H1 (cell line): ENCODE measurements around the gene DNAJB6. TPM values are rescaled to one million over a fixed set of nuclear protein-coding genes. Genes with fewer than 3 reads are reported as not detected.

Experiments used
- CTCF ChIA-PET: fragments of 300-600 bp; sonication (Branson Sonifier 250); formaldehyde crosslinking; loops from one replicate; lab custom pipeline; 2021; ENCODE audit not compliant: partially characterized antibody; lab: Charles Lee
- POLR2A ChIA-PET: fragments of 300-600 bp; sonication (Branson Sonifier 250); formaldehyde crosslinking; loops from one replicate; lab custom pipeline; 2021; ENCODE audit warnings: inconsistent platforms; ENCODE audit not compliant: partially characterized antibody; lab: Charles Lee
- DNase-seq, 2 experiments: peaks; one replicate each; pipeline versions ENCODE4 v3.0.0 to v3.0.0-alpha.2; 2010 to 2022; ENCODE audit warnings: low spot score in 2 of 2, low read depth in 1 of 2, mixed read lengths in 1 of 2
- FAIRE-seq: peaks from 2 replicates; lab custom pipeline; 2011; peaks lifted over from hg19 to GRCh38; lab: Jason Lieb, UNC
- H2AFZ ChIP-seq: 2 replicates; pipeline ENCODE4 v1.8.1; 2012; ENCODE audit warnings: low read length, inconsistent platforms
- H2AK5ac ChIP-seq: 2 replicates; pipeline ENCODE4 v1.6.1; 2013; ENCODE audit warnings: low read depth, low read length
- H2BK120ac ChIP-seq: replicated peaks from 2 replicates; pipeline ENCODE3; 2013; ENCODE audit warnings: low read depth, low read length, inconsistent platforms
- H2BK12ac ChIP-seq: 2 replicates; pipeline ENCODE4 v1.6.1; 2013; ENCODE audit warnings: low read depth, low read length
- H2BK15ac ChIP-seq: 2 replicates; pipeline ENCODE4 v1.6.1; 2013; ENCODE audit warnings: low read length
- H2BK20ac ChIP-seq: 2 replicates; pipeline ENCODE4 v1.6.1; 2013; ENCODE audit warnings: low read length
- H2BK5ac ChIP-seq: 2 replicates; pipeline ENCODE4 v1.6.1; 2013; ENCODE audit warnings: low read depth, low read length
- H3K14ac ChIP-seq: 2 replicates; pipeline ENCODE4 v1.6.1; 2013; ENCODE audit warnings: inconsistent platforms; ENCODE audit not compliant: insufficient read length
- H3K18ac ChIP-seq: 2 replicates; pipeline ENCODE4 v1.6.1; 2013; ENCODE audit warnings: low read length; ENCODE audit errors: extremely low read depth
- H3K23ac ChIP-seq: 2 replicates; pipeline ENCODE4 v1.6.1; 2013; ENCODE audit warnings: inconsistent platforms; ENCODE audit not compliant: insufficient read length
- H3K23me2 ChIP-seq: 2 replicates; pipeline ENCODE4 v1.6.1; 2013; ENCODE audit warnings: low read depth, low read length
- H3K27ac ChIP-seq: 2 replicates; pipeline ENCODE4 v1.6.1; 2011; ENCODE audit warnings: low read depth, low read length, inconsistent platforms
- H3K27me3 ChIP-seq, 4 experiments: replicated peaks in 1 of 4; 1 replicate in 1 of 4; 2 replicates in 3 of 4; pipeline versions ENCODE4 v1.6.1 to v1.8.1; 2011 to 2013; ENCODE audit warnings: low read length in 3 of 4, mild to moderate bottlenecking in 3 of 4, inconsistent platforms in 2 of 4, mixed read lengths in 2 of 4, moderate library complexity in 1 of 4; ENCODE audit not compliant: control insufficient read depth in 3 of 4, insufficient read depth in 3 of 4; ENCODE audit errors: extremely low read depth in 1 of 4
- H3K36me3 ChIP-seq, 4 experiments: 2 replicates each; pipeline versions ENCODE4 v1.6.1 to v1.8.1; 2011 to 2013; ENCODE audit warnings: mild to moderate bottlenecking in 4 of 4, low read length in 3 of 4, moderate library complexity in 2 of 4, control low read depth in 1 of 4, inconsistent platforms in 1 of 4; ENCODE audit not compliant: insufficient read depth in 4 of 4, control insufficient read depth in 2 of 4
- H3K4ac ChIP-seq: replicated peaks from 2 replicates; pipeline ENCODE3; 2013; ENCODE audit warnings: low read length, low read depth, mixed read lengths, inconsistent platforms; ENCODE audit not compliant: insufficient read length
- H3K4me1 ChIP-seq, 4 experiments: replicated peaks in 1 of 4; 1 replicate in 1 of 4; 2 replicates in 3 of 4; pipeline versions ENCODE4 v1.6.1 to v1.8.1; 2011 to 2013; ENCODE audit warnings: low read length in 3 of 4, inconsistent platforms in 2 of 4, mixed read lengths in 1 of 4; ENCODE audit not compliant: insufficient read depth in 4 of 4, control insufficient read depth in 3 of 4
- H3K4me2 ChIP-seq, 2 experiments: 2 replicates each; pipeline versions ENCODE4 v1.6.1 to v1.8.1; 2011 to 2013; ENCODE audit warnings: low read depth in 2 of 2, low read length in 2 of 2, control low read depth in 1 of 2, inconsistent platforms in 1 of 2, mild to moderate bottlenecking in 1 of 2; ENCODE audit not compliant: insufficient read depth in 1 of 2
- H3K4me3 ChIP-seq, 4 experiments: fragments of 200-600, 300-600 bp in 1 of 4; sonication (generic), shearing (Covaris generic), sonication (Bioruptor Twin) in 1 of 4; 2 replicates each; pipeline versions ENCODE4 v1.5.1 to v1.8.1; 2011 to 2016; ENCODE audit warnings: low read length in 4 of 4, low read depth in 3 of 4, control low read depth in 2 of 4, inconsistent platforms in 2 of 4, mild to moderate bottlenecking in 2 of 4, mixed read lengths in 1 of 4, moderate library complexity in 1 of 4; ENCODE audit not compliant: insufficient read depth in 2 of 4; ENCODE audit errors: extremely low read depth in 1 of 4
- H3K56ac ChIP-seq: replicated peaks from 2 replicates; pipeline ENCODE3; 2013; ENCODE audit warnings: low read depth, mild to moderate bottlenecking, mixed read lengths, low read length, inconsistent platforms; ENCODE audit not compliant: insufficient read length
- H3K79me1 ChIP-seq: 2 replicates; pipeline ENCODE4 v1.6.1; 2013; ENCODE audit warnings: low read depth, low read length, control low read depth
- H3K79me2 ChIP-seq, 2 experiments: 2 replicates each; pipeline versions ENCODE4 v1.6.1 to v1.8.1; 2012 to 2013; ENCODE audit warnings: low read length in 2 of 2, mild to moderate bottlenecking in 2 of 2, inconsistent platforms in 1 of 2; ENCODE audit not compliant: insufficient read depth in 2 of 2, control insufficient read depth in 1 of 2
- H3K9ac ChIP-seq, 4 experiments: replicated peaks in 1 of 4; 1 replicate in 1 of 4; 2 replicates in 3 of 4; pipeline versions ENCODE4 v1.6.1 to v1.8.1; 2011 to 2013; ENCODE audit warnings: low read depth in 3 of 4, low read length in 3 of 4, control low read depth in 2 of 4, mild to moderate bottlenecking in 2 of 4, moderate library complexity in 2 of 4, inconsistent platforms in 1 of 4; ENCODE audit errors: extremely low read depth in 1 of 4
- H3K9me3 ChIP-seq, 2 experiments: 2 replicates each; pipeline versions ENCODE4 v1.6.1 to v1.8.1; 2012 to 2013; ENCODE audit warnings: mild to moderate bottlenecking in 2 of 2, moderate library complexity in 2 of 2, control low read depth in 1 of 2, inconsistent platforms in 1 of 2, low read depth in 1 of 2, low read length in 1 of 2, mixed read lengths in 1 of 2; ENCODE audit not compliant: insufficient read depth in 2 of 2
- H4K20me1 ChIP-seq, 2 experiments: replicated peaks in 1 of 2; 2 replicates each; pipeline versions ENCODE3 to v1.8.1; 2011 to 2013; ENCODE audit warnings: inconsistent platforms in 2 of 2, low read length in 2 of 2, mild to moderate bottlenecking in 1 of 2; ENCODE audit not compliant: insufficient read depth in 2 of 2, control insufficient read depth in 1 of 2
- H4K5ac ChIP-seq: 2 replicates; pipeline ENCODE4 v1.6.1; 2013; ENCODE audit warnings: low read length, low read depth, mixed read lengths, inconsistent platforms; ENCODE audit not compliant: insufficient read length
- H4K8ac ChIP-seq: 2 replicates; pipeline ENCODE4 v1.8.0; 2013; ENCODE audit warnings: mild to moderate bottlenecking, moderate library complexity, low read length, inconsistent platforms; ENCODE audit not compliant: insufficient read depth; ENCODE audit errors: extremely low read depth
- H4K91ac ChIP-seq: replicated peaks from 2 replicates; pipeline ENCODE3; 2013; ENCODE audit warnings: low read length, mixed read lengths, inconsistent platforms; ENCODE audit not compliant: insufficient read length
- CBX5 ChIP-seq: fragments of 300-800, 300-1000 bp; sonication (generic); IDR thresholded peaks from 2 replicates; pipeline ENCODE4 v1.7.1; 2016; ENCODE audit warnings: antibody characterized with exemption, low read length, low read depth
- CBX8 ChIP-seq: fragments of 300-800, 300-1000 bp; sonication (generic); IDR thresholded peaks from 2 replicates; pipeline ENCODE4 v1.7.1; 2016; ENCODE audit warnings: low read depth, low read length, borderline replicate concordance
- CEBPB ChIP-seq: IDR thresholded peaks from 2 replicates; pipeline ENCODE4 v1.6.1; 2012; ENCODE audit warnings: low read depth, low read length
- EP300 ChIP-seq, 2 experiments: IDR thresholded peaks; 1 replicate in 1 of 2; 2 replicates in 1 of 2; pipeline ENCODE4 v1.6.1; 2011 to 2012; ENCODE audit warnings: low read depth in 2 of 2, low read length in 2 of 2, mild to moderate bottlenecking in 2 of 2, borderline replicate concordance in 1 of 2, inconsistent platforms in 1 of 2, moderate library complexity in 1 of 2
- JUND ChIP-seq: IDR thresholded peaks from 2 replicates; pipeline ENCODE4 v1.6.1; 2011; ENCODE audit warnings: mild to moderate bottlenecking, improper control_type of control experiment, low read length
- KDM4A ChIP-seq: IDR thresholded peaks from one replicate; pipeline ENCODE4 v1.7.1; 2012; ENCODE audit warnings: low read depth, mild to moderate bottlenecking, moderate library complexity, low read length, inconsistent platforms; ENCODE audit not compliant: severe bottlenecking
- NANOG ChIP-seq: IDR thresholded peaks from 2 replicates; pipeline ENCODE4 v1.6.1; 2011; ENCODE audit warnings: low read length, low read depth, mild to moderate bottlenecking, inconsistent platforms; ENCODE audit not compliant: insufficient read depth, poor library complexity, severe bottlenecking
- NRF1 ChIP-seq: IDR thresholded peaks from 2 replicates; pipeline ENCODE4 v1.6.1; 2011; ENCODE audit warnings: mild to moderate bottlenecking, low read depth, low read length, improper control_type of control experiment
- RBBP5 ChIP-seq: IDR thresholded peaks from 2 replicates; pipeline ENCODE4 v1.7.1; 2012; ENCODE audit warnings: low read depth, mild to moderate bottlenecking, inconsistent platforms, low read length, moderate library complexity, borderline replicate concordance
- SP2 ChIP-seq: IDR thresholded peaks from 2 replicates; pipeline ENCODE4 v1.6.1; 2012; ENCODE audit warnings: mild to moderate bottlenecking, low read length, inconsistent platforms
- SP4 ChIP-seq: IDR thresholded peaks from 2 replicates; pipeline ENCODE4 v1.6.1; 2012; ENCODE audit warnings: low read length, inconsistent platforms
- SRF ChIP-seq: IDR thresholded peaks from 2 replicates; pipeline ENCODE4 v1.6.1; 2011; ENCODE audit warnings: mild to moderate bottlenecking, low read depth, low read length, moderate library complexity
- TAF7 ChIP-seq: optimal IDR thresholded peaks from 2 replicates; pipeline ENCODE3; 2011; ENCODE audit warnings: low read depth, mild to moderate bottlenecking, inconsistent platforms, low read length, moderate library complexity, borderline replicate concordance
- TBP ChIP-seq: IDR thresholded peaks from 2 replicates; pipeline ENCODE4 v1.6.1; 2011; ENCODE audit warnings: low read depth, low read length, improper control_type of control experiment
- TCF12 ChIP-seq: IDR thresholded peaks from 2 replicates; pipeline ENCODE4 v1.6.1; 2011; ENCODE audit warnings: low read depth, mild to moderate bottlenecking, low read length
- WGBS, 2 experiments: shearing (Covaris generic) in 1 of 2; methylation state at CpG; one replicate each; pipeline versions ENCODE4 v1.1.6 to v1.1.7; 2013 to 2015; ENCODE audit warnings: low lambda C conversion rate in 2 of 2, mixed read lengths in 2 of 2, inconsistent platforms in 1 of 2, low coverage in 1 of 2, missing lambda C conversion rate in 1 of 2; ENCODE audit not compliant: insufficient replicate concordance in 2 of 2, insufficient coverage in 1 of 2, insufficient read length in 1 of 2; ENCODE audit errors: extremely low coverage in 1 of 2, missing lambda C conversion rate in 1 of 2; 5-methylcytosine and 5-hydroxymethylcytosine counted together
- polyA plus RNA-seq, 7 experiments: library from polyadenylated mRNA; depleted of rRNA in 3 of 7; stranded (reverse) in 5 of 7; unstranded in 2 of 7; fragments of >200 nt in 5 of 7; fragments of 200-250 nt in 2 of 7; gene quantifications; 1 replicate in 5 of 7; 2 replicates in 1 of 7; 4 replicates in 1 of 7; pipeline versions ENCODE4 v1.2.1 to v1.2.3, GENCODE V29; 2011 to 2013; ENCODE audit warnings: missing spikeins in 2 of 7, mixed read lengths in 2 of 7
- total RNA-seq: library from RNA; stranded (reverse); fragmentation: NEBNext Ultra II Directional; extraction: Animal tissue kit (Norgen Biotek cat#: 25700); gene quantifications from 2 replicates; pipeline ENCODE4 v1.2.1, GENCODE V29; 2021

DNAJB6 gene
- total and polyA plus RNA-seq, 2 of the 8 experiments (the other 6 are each of a cell fraction or from before 2014, with no cell fraction given), result 166 to 295 TPM

- H3K4me1 ChIP-seq, result peaks cover 0 to 7% (median 2%) of the 10 kb centered on the region in 4 experiments; a peak in 4 of 7 replicates
- H2AFZ ChIP-seq, result no peak overlapping the region
- DNase-seq (no peak), FAIRE-seq (no peak)
- peaks cover 5 to 76% of the 10 kb centered on the region in 2 experiments for H3K79me2 ChIP-seq
- H3K14ac ChIP-seq, result no peak overlapping the region
- H2BK15ac ChIP-seq, result no peak overlapping the region
- H3K56ac ChIP-seq, result no peak overlapping the region
- H3K18ac ChIP-seq, result no peak overlapping the region
- no peaks in the 10 kb centered on the region for H3K27me3 ChIP-seq
- no peak overlapping the region for H3K9ac ChIP-seq
- H3K79me1 ChIP-seq, result peaks cover 8% of the 10 kb centered on the region
- H4K8ac ChIP-seq, result no peak overlapping the region
- H2BK20ac ChIP-seq, result no peak overlapping the region
- no peak overlapping the region for H3K27ac ChIP-seq
- H3K4me3 ChIP-seq, result no peak overlapping the region
- no peaks in the 10 kb centered on the region for H3K9me3 ChIP-seq
- no peaks in the 10 kb centered on the region for H3K23me2 ChIP-seq
- H4K5ac ChIP-seq, result no peak overlapping the region
- H3K23ac ChIP-seq, result no peak overlapping the region
- no peak overlapping the region for H3K4ac ChIP-seq
- H3K36me3 ChIP-seq, result peaks cover 14 to 59% (median 39%) of the 10 kb centered on the region in 4 experiments
- WGBS, 2 experiments, result 92% methylated on average over 5 of the region's 5 CpGs; no CpG with 5 or more reads in 1 of the 2 experiments
- H2BK12ac ChIP-seq, result no peak overlapping the region
- no peak overlapping the region for H2BK120ac ChIP-seq
- H4K91ac ChIP-seq, result no peak overlapping the region
- ChIA-PET CTCF (interaction anchor here (0.9 to 3.6 kb wide), 8 partner anchors 11 to 140 kb away, joined by 3 to 15 read pairs (median 4); no protein-coding TSS in a partner anchor), POLR2A (interaction anchor here (0.8 to 1.8 kb wide), 5 partner anchors 8 to 48 kb away, joined by 3 to 7 read pairs (median 3); no protein-coding TSS in a partner anchor)
- peaks cover 18 to 22% of the 10 kb centered on the region in 2 experiments for H4K20me1 ChIP-seq
- H3K4me2 ChIP-seq, result no peak overlapping the region
- H2AK5ac ChIP-seq, result no peak overlapping the region
- H2BK5ac ChIP-seq, result no peak overlapping the region
- TF ChIP-seq NANOG (no peak), SP4 (no peak), CEBPB (no peak), SRF (no peak), SP2 (no peak), TAF7 (no peak), EP300 (IDR thresholded peaks at IDR 0.05; ENCODE audit: borderline replicate concordance in 1 of 2, low read depth in 2 of 2, low read length in 2 of 2) (no peak), CBX8 (no peak), TCF12 (no peak), TBP (no peak), CBX5 (no peak), NRF1 (no peak), JUND (no peak), KDM4A (no peak), RBBP5 (no peak)
Measured at GRCh38 chr7:157383868-157384267, 47.1 kb downstream of the DNAJB6 start.
